ENCODE measurements around the gene MAPRE2.

Gene MAPRE2

GRCh38 chr18:35153609-35154272, 112.5 kb downstream of the MAPRE2 start:
- no peaks in the 10 kb centered on the region for H3K79me2 ChIP-seq (ENCODE audit: control insufficient read depth, insufficient read depth, low read length, unreplicated experiment)
- no peak overlapping the region for H2AFZ ChIP-seq (ENCODE audit: low read length, unreplicated experiment)
- H3K36me3 ChIP-seq (ENCODE audit: insufficient read depth, low read length) = no peaks in the 10 kb centered on the region
- H3K4me1 ChIP-seq (ENCODE audit: control insufficient read depth, insufficient read depth, low read length, unreplicated experiment) = no peaks in the 10 kb centered on the region
- H3K27ac ChIP-seq (ENCODE audit: low read depth, low read length) = no peak overlapping the region
- H3K27me3 ChIP-seq (ENCODE audit: insufficient read depth, low read length) = peaks cover 11% of the 10 kb centered on the region; the same call in 1 of the 2 replicates
- H3K4me3 ChIP-seq (ENCODE audit: low read depth, low read length) = no peak overlapping the region

- Histone ChIP-seq H3K4me3 (ENCODE audit: low read depth, low read length) (no peak overlapping the region), H2AFZ (ENCODE audit: low read length, unreplicated experiment) (no peak overlapping the region), H3K27me3 (ENCODE audit: insufficient read depth, low read length) (peaks cover 27% of the 10 kb centered on the region; the same call in 1 of the 2 replicates), H3K27ac (ENCODE audit: low read depth, low read length) (no peak overlapping the region), H3K79me2 (ENCODE audit: control insufficient read depth, insufficient read depth, low read length, unreplicated experiment) (no peaks in the 10 kb centered on the region), H3K36me3 (ENCODE audit: insufficient read depth, low read length) (no peaks in the 10 kb centered on the region), H3K4me1 (ENCODE audit: control insufficient read depth, insufficient read depth, low read length, unreplicated experiment) (no peaks in the 10 kb centered on the region)
These were observed 114.3 kb downstream of the MAPRE2 start for GRCh38 chr18:35155398-35156117.

GRCh38 chr18:35157181-35157580, 116.0 kb downstream of the MAPRE2 start:
- H3K4me3 ChIP-seq (ENCODE audit: low read depth, low read length) = no peak overlapping the region
- H3K79me2 ChIP-seq (ENCODE audit: control insufficient read depth, insufficient read depth, low read length, unreplicated experiment) = no peaks in the 10 kb centered on the region
- H3K4me1 ChIP-seq (ENCODE audit: control insufficient read depth, insufficient read depth, low read length, unreplicated experiment) = no peaks in the 10 kb centered on the region
- peaks cover 44% of the 10 kb centered on the region for H3K27me3 ChIP-seq (ENCODE audit: insufficient read depth, low read length)
- H2AFZ ChIP-seq (ENCODE audit: low read length, unreplicated experiment) = no peak overlapping the region
- no peaks in the 10 kb centered on the region for H3K36me3 ChIP-seq (ENCODE audit: insufficient read depth, low read length)
- H3K27ac ChIP-seq (ENCODE audit: low read depth, low read length) = no peak overlapping the region

- Histone ChIP-seq H3K4me3 (ENCODE audit: low read depth, low read length) (no peak overlapping the region), H3K27ac (ENCODE audit: low read depth, low read length) (no peak overlapping the region), H2AFZ (ENCODE audit: low read length, unreplicated experiment) (no peak overlapping the region)
These were observed 117.7 kb downstream of the MAPRE2 start for GRCh38 chr18:35158728-35159450.

GRCh38 chr18:35159782-35160181, 118.6 kb downstream of the MAPRE2 start:
- H3K27ac ChIP-seq (ENCODE audit: low read depth, low read length) = no peak overlapping the region
- no peaks in the 10 kb centered on the region for H3K36me3 ChIP-seq (ENCODE audit: insufficient read depth, low read length)
- H3K4me1 ChIP-seq (ENCODE audit: control insufficient read depth, insufficient read depth, low read length, unreplicated experiment) = no peaks in the 10 kb centered on the region
- H3K4me3 ChIP-seq (ENCODE audit: low read depth, low read length) = no peak overlapping the region
- H3K27me3 ChIP-seq (ENCODE audit: insufficient read depth, low read length) = peaks cover 65% of the 10 kb centered on the region
- H3K79me2 ChIP-seq (ENCODE audit: control insufficient read depth, insufficient read depth, low read length, unreplicated experiment) = no peaks in the 10 kb centered on the region
- no peak overlapping the region for H2AFZ ChIP-seq (ENCODE audit: low read length, unreplicated experiment)

More at GRCh38 chr18:35158728-35159450, 117.7 kb downstream of the MAPRE2 start:
- H3K27me3 ChIP-seq (ENCODE audit: insufficient read depth, low read length) = peaks cover 59% of the 10 kb centered on the region
- H3K79me2 ChIP-seq (ENCODE audit: control insufficient read depth, insufficient read depth, low read length, unreplicated experiment) = no peaks in the 10 kb centered on the region
- H3K36me3 ChIP-seq (ENCODE audit: insufficient read depth, low read length) = no peaks in the 10 kb centered on the region
- no peaks in the 10 kb centered on the region for H3K4me1 ChIP-seq (ENCODE audit: control insufficient read depth, insufficient read depth, low read length, unreplicated experiment)

- Histone ChIP-seq H3K36me3 (ENCODE audit: insufficient read depth, low read length) (no peaks in the 10 kb centered on the region), H3K27ac (ENCODE audit: low read depth, low read length) (no peak overlapping the region), H3K4me3 (ENCODE audit: low read depth, low read length) (no peak overlapping the region), H3K79me2 (ENCODE audit: control insufficient read depth, insufficient read depth, low read length, unreplicated experiment) (no peaks in the 10 kb centered on the region), H3K4me1 (ENCODE audit: control insufficient read depth, insufficient read depth, low read length, unreplicated experiment) (no peaks in the 10 kb centered on the region), H3K27me3 (ENCODE audit: insufficient read depth, low read length) (peaks cover 65% of the 10 kb centered on the region), H2AFZ (ENCODE audit: low read length, unreplicated experiment) (no peak overlapping the region)
These were observed 120.3 kb downstream of the MAPRE2 start for GRCh38 chr18:35161485-35161884.

GRCh38 chr18:35161934-35162333, 120.7 kb downstream of the MAPRE2 start:
- Histone ChIP-seq H3K27ac (ENCODE audit: low read depth, low read length) (no peak overlapping the region), H3K36me3 (ENCODE audit: insufficient read depth, low read length) (no peaks in the 10 kb centered on the region), H3K79me2 (ENCODE audit: control insufficient read depth, insufficient read depth, low read length, unreplicated experiment) (no peaks in the 10 kb centered on the region), H3K4me1 (ENCODE audit: control insufficient read depth, insufficient read depth, low read length, unreplicated experiment) (no peaks in the 10 kb centered on the region), H2AFZ (ENCODE audit: low read length, unreplicated experiment) (no peak overlapping the region), H3K27me3 (ENCODE audit: insufficient read depth, low read length) (peaks cover 66% of the 10 kb centered on the region), H3K4me3 (ENCODE audit: low read depth, low read length) (no peak overlapping the region)

- H3K4me1 ChIP-seq (ENCODE audit: control insufficient read depth, insufficient read depth, low read length, unreplicated experiment) = no peaks in the 10 kb centered on the region
- H3K27me3 ChIP-seq (ENCODE audit: insufficient read depth, low read length) = peaks cover 65% of the 10 kb centered on the region
- no peaks in the 10 kb centered on the region for H3K36me3 ChIP-seq (ENCODE audit: insufficient read depth, low read length)
- H3K4me3 ChIP-seq (ENCODE audit: low read depth, low read length) = no peak overlapping the region
- no peak overlapping the region for H3K27ac ChIP-seq (ENCODE audit: low read depth, low read length)
- H3K79me2 ChIP-seq (ENCODE audit: control insufficient read depth, insufficient read depth, low read length, unreplicated experiment) = no peaks in the 10 kb centered on the region
- H2AFZ ChIP-seq (ENCODE audit: low read length, unreplicated experiment) = no peak overlapping the region
These were observed 121.9 kb downstream of the MAPRE2 start for GRCh38 chr18:35163014-35163539.

GRCh38 chr18:35163721-35164120, 122.5 kb downstream of the MAPRE2 start:
- Histone ChIP-seq H3K4me1 (ENCODE audit: control insufficient read depth, insufficient read depth, low read length, unreplicated experiment) (no peaks in the 10 kb centered on the region), H3K79me2 (ENCODE audit: control insufficient read depth, insufficient read depth, low read length, unreplicated experiment) (no peaks in the 10 kb centered on the region), H3K27ac (ENCODE audit: low read depth, low read length) (no peak overlapping the region), H3K4me3 (ENCODE audit: low read depth, low read length) (no peak overlapping the region), H3K27me3 (ENCODE audit: insufficient read depth, low read length) (peaks cover 60% of the 10 kb centered on the region), H3K36me3 (ENCODE audit: insufficient read depth, low read length) (no peaks in the 10 kb centered on the region), H2AFZ (ENCODE audit: low read length, unreplicated experiment) (no peak overlapping the region)

- H2AFZ ChIP-seq (ENCODE audit: low read length, unreplicated experiment) = no peak overlapping the region
- H3K4me3 ChIP-seq (ENCODE audit: low read depth, low read length) = no peak overlapping the region
- H3K36me3 ChIP-seq (ENCODE audit: insufficient read depth, low read length) = no peaks in the 10 kb centered on the region
- no peaks in the 10 kb centered on the region for H3K4me1 ChIP-seq (ENCODE audit: control insufficient read depth, insufficient read depth, low read length, unreplicated experiment)
- H3K27ac ChIP-seq (ENCODE audit: low read depth, low read length) = no peak overlapping the region
- no peaks in the 10 kb centered on the region for H3K79me2 ChIP-seq (ENCODE audit: control insufficient read depth, insufficient read depth, low read length, unreplicated experiment)
- peaks cover 56% of the 10 kb centered on the region for H3K27me3 ChIP-seq (ENCODE audit: insufficient read depth, low read length)
These were observed 122.9 kb downstream of the MAPRE2 start for GRCh38 chr18:35164133-35164532.
